Kidney (tissue), 14 donors: ENCODE measurements around the gene USP33. TPM values are rescaled to one million over a fixed set of nuclear protein-coding genes. Genes with fewer than 3 reads are reported as not detected.

Experiments
- DNase-seq, 5 donors: peaks; one replicate each; pipeline ENCODE4 v3.0.0-alpha.2; 2013 to 2020
- FAIRE-seq: peaks from 2 replicates; lab custom pipeline; 2012; peaks lifted over from hg19 to GRCh38; lab: Jason Lieb, UNC
- H3K27ac ChIP-seq, 2 donors: one replicate each; pipeline ENCODE4 v1.7.0; 2013; ENCODE audit warnings: low read depth in 2 of 2, low read length in 2 of 2, inconsistent platforms in 1 of 2
- H3K27me3 ChIP-seq: one replicate; pipeline ENCODE4 v1.7.1; 2013; ENCODE audit warnings: low read length, inconsistent platforms; ENCODE audit not compliant: control insufficient read depth, insufficient read depth
- H3K36me3 ChIP-seq, 3 donors: one replicate each; pipeline versions ENCODE4 v1.7.0 to v1.7.1; 2013; ENCODE audit warnings: low read length in 3 of 3, control low read depth in 1 of 3, inconsistent platforms in 1 of 3; ENCODE audit not compliant: insufficient read depth in 3 of 3, control insufficient read depth in 2 of 3
- H3K4me1 ChIP-seq, 3 donors: one replicate each; pipeline versions ENCODE4 v1.7.0 to v1.7.1; 2013; ENCODE audit warnings: low read length in 3 of 3, inconsistent platforms in 1 of 3, low read depth in 1 of 3; ENCODE audit not compliant: control insufficient read depth in 2 of 3, insufficient read depth in 2 of 3
- H3K4me3 ChIP-seq, 3 donors: one replicate each; pipeline versions ENCODE4 v1.7.0 to v1.8.1; 2013; ENCODE audit warnings: low read length in 3 of 3, control low read depth in 1 of 3, inconsistent platforms in 1 of 3
- H3K9ac ChIP-seq, 3 donors: one replicate each; pipeline versions ENCODE4 v1.7.0 to v1.7.1; 2013; ENCODE audit warnings: low read length in 3 of 3, control low read depth in 1 of 3, inconsistent platforms in 1 of 3
- H3K9me3 ChIP-seq, 3 donors: one replicate each; pipeline versions ENCODE4 v1.7.0 to v1.7.1; 2013; ENCODE audit warnings: low read length in 3 of 3, control low read depth in 1 of 3, inconsistent platforms in 1 of 3; ENCODE audit not compliant: control insufficient read depth in 2 of 3, insufficient read depth in 1 of 3
- CTCF ChIP-seq: IDR thresholded peaks from 3 replicates; pipeline ENCODE4 v1.5.1; 2012; ENCODE audit warnings: mild to moderate bottlenecking, moderate library complexity, borderline replicate concordance; ENCODE audit not compliant: insufficient read depth; ENCODE audit errors: extremely low read depth
- intact Hi-C: fragments of 100-400 bp; cut with DNase I; formaldehyde crosslinking; loops from one replicate; pipeline ENCODE4 v1.11.1; 2022
- polyA plus RNA-seq: library from polyadenylated mRNA; stranded (reverse); fragments of 350-450 nt; fragmentation: Illumina TruSeq; extraction: RNeasy Lipid Tissue Mini Kit (QIAGEN cat#74804); gene quantifications from one replicate; pipeline ENCODE4 v1.2.3, GENCODE V29; 2014; ENCODE audit warnings: low read depth, low replicate concordance; ENCODE audit not compliant: insufficient read depth
- total RNA-seq: library from RNA; stranded (reverse); fragmentation: NEBNext Ultra II Directional; extraction: Animal tissue kit (Norgen Biotek cat#: 25700); gene quantifications from one replicate; pipeline ENCODE4 v1.2.1, GENCODE V29; 2021
- donor health status: control.
- donor health status: control.
- donor health status: control.
- donor health status: control.
- donor health status: control.
- donor health status: DM: yes; HTN: yes; CAD: no.
- donor health status: Normal renal cell carcinoma (clear cell type).

USP33 gene
- total and polyA plus RNA-seq, 2 donors from 2014 or later, result 25.7 to 63.3 TPM

- FAIRE-seq, result no peak
- intact Hi-C loops, result no loop called here
Observed at GRCh38 chr1:77744576-77744975, 15.1 kb downstream of the USP33 start.

GRCh38 chr1:77742011-77742555, 17.6 kb downstream of the USP33 start:
- Histone ChIP-seq H3K9ac (no peak overlapping the region), H3K4me3 (no peak overlapping the region), H3K9me3 (no peaks in the 10 kb centered on the region), H3K36me3 (peaks cover 0 to 3% (median 2%) of the 10 kb centered on the region in 3 donors), H3K27me3 (no peaks in the 10 kb centered on the region), H3K4me1 (peaks cover 0 to 2% (median 0%) of the 10 kb centered on the region in 3 donors), H3K27ac (no peak overlapping the region)
- intact Hi-C loops, result no loop called here
- no peak for TF ChIP-seq CTCF
- no peak for FAIRE-seq
- no peak for DNase-seq

More at GRCh38 chr1:77744576-77744975, 15.1 kb downstream of the USP33 start:
- Histone ChIP-seq H3K27ac (no peak overlapping the region), H3K27me3 (no peaks in the 10 kb centered on the region), H3K36me3 (peaks cover 0 to 3% (median 2%) of the 10 kb centered on the region in 3 donors), H3K9ac (no peak overlapping the region), H3K4me3 (no peak overlapping the region), H3K4me1 (peaks cover 0 to 2% (median 0%) of the 10 kb centered on the region in 3 donors), H3K9me3 (no peaks in the 10 kb centered on the region)
- DNase-seq, result no peak
- no peak for TF ChIP-seq CTCF

- Histone ChIP-seq H3K36me3 (peaks cover 0 to 3% (median 2%) of the 10 kb centered on the region in 3 donors), H3K9me3 (no peaks in the 10 kb centered on the region), H3K27ac (no peak overlapping the region), H3K4me1 (peaks cover 0 to 2% (median 0%) of the 10 kb centered on the region in 3 donors), H3K27me3 (no peaks in the 10 kb centered on the region), H3K9ac (no peak overlapping the region), H3K4me3 (no peak overlapping the region)
- FAIRE-seq (no peak), DNase-seq (no peak)
- TF ChIP-seq CTCF, result no peak
- intact Hi-C loops, result no loop called here
Observed at GRCh38 chr1:77741316-77741715, 18.3 kb downstream of the USP33 start.
